SKM-1 treated with dmso at 0.1 percent for 144 hours (cell line): ENCODE data around the gene RPS6KC1.
"Not testable (repeated sequence)": the region's sequence is repeated elsewhere in the genome, so short reads cannot be mapped to it uniquely, and the experiment has no call there.

Experiments
- DNase-seq: peaks from one replicate; lab custom pipeline; 2025; ENCODE audit not compliant: unreplicated experiment; lab: John Stamatoyannopoulos, UW

The RPS6KC1 gene

GRCh38 chr1:213148905-213149304 lies 97.9 kb downstream of the RPS6KC1 start:
- no peak for DNase-seq

GRCh38 chr1:213150090-213150489 lies 99.0 kb downstream of the RPS6KC1 start:
- DNase-seq, result not testable (repeated sequence)

- DNase-seq, result peak; percentile 89
Measured at GRCh38 chr1:213154056-213154685, 103.1 kb downstream of the RPS6KC1 start.

GRCh38 chr1:213159376-213159775 lies 108.3 kb downstream of the RPS6KC1 start:
- DNase-seq, result no peak

GRCh38 chr1:213160442-213160841 lies 109.4 kb downstream of the RPS6KC1 start:
- not testable (repeated sequence) for DNase-seq

GRCh38 chr1:213162338-213162737 lies 111.3 kb downstream of the RPS6KC1 start:
- no peak for DNase-seq

GRCh38 chr1:213162862-213163261 lies 111.8 kb downstream of the RPS6KC1 start:
- no peak for DNase-seq

- no peak for DNase-seq
Measured at GRCh38 chr1:213163278-213163711, 112.3 kb downstream of the RPS6KC1 start.

- DNase-seq, result no peak
Measured at GRCh38 chr1:213164561-213164960, 113.5 kb downstream of the RPS6KC1 start.

- DNase-seq, result no peak
Measured at GRCh38 chr1:213166852-213167251, 115.8 kb downstream of the RPS6KC1 start.

- DNase-seq, result no peak
Measured at GRCh38 chr1:213171711-213172110, 120.7 kb downstream of the RPS6KC1 start.

GRCh38 chr1:213176341-213176740 lies 125.3 kb downstream of the RPS6KC1 start:
- no peak for DNase-seq

GRCh38 chr1:213179784-213180183 lies 128.7 kb downstream of the RPS6KC1 start:
- no peak for DNase-seq

- DNase-seq, result no peak
Measured at GRCh38 chr1:213180833-213181232, 129.8 kb downstream of the RPS6KC1 start.

GRCh38 chr1:213183036-213183672 lies 132.1 kb downstream of the RPS6KC1 start:
- no peak for DNase-seq

- no peak for DNase-seq
Measured at GRCh38 chr1:213186168-213186567, 135.1 kb downstream of the RPS6KC1 start.

GRCh38 chr1:213192026-213192425 lies 141.0 kb downstream of the RPS6KC1 start:
- DNase-seq, result no peak

- no peak for DNase-seq
Measured at GRCh38 chr1:213194383-213194782, 143.3 kb downstream of the RPS6KC1 start.

GRCh38 chr1:213194855-213195254 lies 143.8 kb downstream of the RPS6KC1 start:
- DNase-seq, result no peak

- not testable (repeated sequence) for DNase-seq
Measured at GRCh38 chr1:213196328-213197054, 145.4 kb downstream of the RPS6KC1 start.

GRCh38 chr1:213200630-213201029 lies 149.6 kb downstream of the RPS6KC1 start:
- DNase-seq, result no peak
